Adrenal gland (tissue), 12 donors: ENCODE data around the gene LZTFL1. TPM values are rescaled to one million over a fixed set of nuclear protein-coding genes. Genes with fewer than 3 reads are reported as not detected.

Source experiments
- DNase-seq, 7 donors: peaks; one replicate each; pipeline ENCODE4 v3.0.0-alpha.2; 2019 to 2020
- H3K27ac ChIP-seq, 5 donors: fragments of 200-600 bp; sonication (generic) in 4 of 5; 1 replicate in 3 of 5; 2 replicates in 2 of 5; pipeline versions ENCODE4 v1.5.1 to v1.8.0; 2016 to 2020; ENCODE audit warnings: mild to moderate bottlenecking in 1 of 5
- H3K27me3 ChIP-seq: fragments of 200-600 bp; 2 replicates; pipeline ENCODE4 v1.8.0; 2021
- H3K36me3 ChIP-seq, 2 donors: fragments of 200-600 bp; replicated peaks in 1 of 2; 1 replicate in 1 of 2; 2 replicates in 1 of 2; pipeline versions ENCODE4 v1.5.1 to v1.8.0; 2018 to 2022
- H3K4me1 ChIP-seq, 2 donors: fragments of 200-600 bp; replicated peaks in 1 of 2; 1 replicate in 1 of 2; 2 replicates in 1 of 2; pipeline versions ENCODE4 v1.5.1 to v1.8.0; 2018 to 2021
- H3K4me3 ChIP-seq, 4 donors: fragments of 200-600 bp; sonication (generic) in 3 of 4; one replicate each; pipeline ENCODE4 v1.5.1; 2016 to 2018
- H3K9me3 ChIP-seq, 3 donors: fragments of 200-600 bp; sonication (generic) in 1 of 3; replicated peaks in 1 of 3; 1 replicate in 2 of 3; 2 replicates in 1 of 3; pipeline versions ENCODE4 v1.5.1 to v1.8.0; 2016 to 2021
- POLR2A ChIP-seq, 2 donors: fragments of 450-650 bp; IDR thresholded peaks; one replicate each; pipeline ENCODE4 v1.6.1; 2017; ENCODE audit warnings: antibody characterized with exemption in 2 of 2, mild to moderate bottlenecking in 2 of 2, moderate library complexity in 1 of 2
- WGBS, 4 donors: extraction: QIAGEN DNeasy Blood & Tissue Kit in 2 of 4; methylation state at CpG; one replicate each; pipeline versions ENCODE4 v1.1.5 to v1.1.7; 2013 to 2017; 5-methylcytosine and 5-hydroxymethylcytosine counted together
- intact Hi-C, 2 donors: fragments of 100-400 bp; cut with DNase I; formaldehyde crosslinking; loops; one replicate each; pipeline versions ENCODE4 v1.14.1 to v1.15.0; 2022 to 2023
- polyA plus RNA-seq, 3 donors: library from polyadenylated mRNA; stranded (reverse); fragments of 200-250 nt in 2 of 3; fragments of 350-450 nt in 1 of 3; fragmentation: Illumina TruSeq in 1 of 3; extraction: RNeasy Lipid Tissue Mini Kit (QIAGEN cat#74804) in 1 of 3; gene quantifications; one replicate each; pipeline ENCODE4 v1.2.3, GENCODE V29; 2013 to 2014
- total RNA-seq, 9 donors: library from RNA; depleted of rRNA in 4 of 9; stranded (reverse); fragments of >200 nt in 4 of 9; fragments of 120-200 nt in 1 of 9; fragmentation: NEBNext Ultra II Directional in 1 of 9; extraction: Animal tissue kit (Norgen Biotek cat#: 25700) in 1 of 9; gene quantifications; one replicate each; pipeline versions ENCODE4 v1.1.0 to v1.2.4, GENCODE V29; 2013 to 2023
- TF ChIP-seq, protein P1 (sequence below), 6 experiments: fragments of 450-650 bp in 4 of 6; fragments of 200-600 bp in 2 of 6; sonication (generic) in 1 of 6; IDR thresholded peaks; 1 replicate in 5 of 6; 2 replicates in 1 of 6; pipeline versions ENCODE4 v1.5.1 to v1.8.0; 2016 to 2021; ENCODE audit warnings: antibody characterized with exemption in 6 of 6, mild to moderate bottlenecking in 2 of 6, moderate library complexity in 1 of 6
- donor health status: healthy with polysubstance abuse.
- donor health status: Bipolar disorder and iron deficiency.
- donor health status: DM: yes; HTN: yes; CAD: no.
- donor health status: DM: no; HTN: no; CAD: no.
- donor health status: DM: no; HTN: no; CAD: no.
- donor health status: DM: yes; HTN: yes; CAD: no.

Gene LZTFL1
- total and polyA plus RNA-seq, 12 donors = 3.9 to 36.3 (median 19.6) TPM

DNA sequence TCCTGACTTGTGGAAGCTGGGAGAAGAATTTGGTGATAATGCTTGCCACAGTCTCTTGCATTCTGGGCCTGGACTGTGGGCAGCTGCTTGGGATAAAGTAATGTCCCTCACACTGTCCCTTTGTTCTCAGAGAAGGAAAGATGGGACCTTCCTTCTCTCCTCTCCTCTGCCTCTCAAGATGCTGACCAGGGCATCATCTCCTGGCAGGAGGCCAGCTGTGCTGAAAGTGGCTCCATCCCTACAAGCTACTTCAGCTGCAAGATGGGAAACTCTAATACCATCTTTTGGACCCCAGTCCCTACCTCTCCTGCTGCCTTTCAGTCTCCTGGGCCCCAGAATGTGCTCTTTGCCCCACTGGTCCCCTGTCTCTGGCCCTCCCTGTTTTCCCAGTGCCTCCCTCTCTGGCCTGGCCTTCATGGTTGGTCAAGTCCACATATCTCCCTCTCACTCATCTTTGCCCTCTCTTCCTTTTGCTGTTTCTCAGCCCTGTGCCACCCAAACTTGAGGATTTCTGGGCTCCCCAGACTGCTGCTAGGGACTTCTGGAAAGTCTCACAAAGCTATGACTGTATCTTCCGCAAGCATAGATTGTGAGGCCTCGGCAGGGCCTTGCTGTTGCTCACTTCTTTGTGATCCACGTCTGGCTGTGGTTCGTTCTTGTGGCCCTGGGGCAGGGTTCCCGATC, 38.5 kb downstream of the LZTFL1 start:
- no peaks in the 10 kb centered on the region for H3K36me3 ChIP-seq
- DNase-seq = peak in 1 of 7 donors; percentile 4
- H3K4me3 ChIP-seq = no peak overlapping the region
- TF ChIP-seq, protein P1, sequence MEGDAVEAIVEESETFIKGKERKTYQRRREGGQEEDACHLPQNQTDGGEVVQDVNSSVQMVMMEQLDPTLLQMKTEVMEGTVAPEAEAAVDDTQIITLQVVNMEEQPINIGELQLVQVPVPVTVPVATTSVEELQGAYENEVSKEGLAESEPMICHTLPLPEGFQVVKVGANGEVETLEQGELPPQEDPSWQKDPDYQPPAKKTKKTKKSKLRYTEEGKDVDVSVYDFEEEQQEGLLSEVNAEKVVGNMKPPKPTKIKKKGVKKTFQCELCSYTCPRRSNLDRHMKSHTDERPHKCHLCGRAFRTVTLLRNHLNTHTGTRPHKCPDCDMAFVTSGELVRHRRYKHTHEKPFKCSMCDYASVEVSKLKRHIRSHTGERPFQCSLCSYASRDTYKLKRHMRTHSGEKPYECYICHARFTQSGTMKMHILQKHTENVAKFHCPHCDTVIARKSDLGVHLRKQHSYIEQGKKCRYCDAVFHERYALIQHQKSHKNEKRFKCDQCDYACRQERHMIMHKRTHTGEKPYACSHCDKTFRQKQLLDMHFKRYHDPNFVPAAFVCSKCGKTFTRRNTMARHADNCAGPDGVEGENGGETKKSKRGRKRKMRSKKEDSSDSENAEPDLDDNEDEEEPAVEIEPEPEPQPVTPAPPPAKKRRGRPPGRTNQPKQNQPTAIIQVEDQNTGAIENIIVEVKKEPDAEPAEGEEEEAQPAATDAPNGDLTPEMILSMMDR (IDR thresholded peaks at IDR 0.05) = no peak
- TF ChIP-seq POLR2A (IDR thresholded peaks at IDR 0.05) = no peak
- intact Hi-C loops = no loop called here
- no peak overlapping the region for H3K27ac ChIP-seq
- no peaks in the 10 kb centered on the region for H3K4me1 ChIP-seq
- peaks cover 10% of the 10 kb centered on the region for H3K27me3 ChIP-seq
- 91 to 97% (median 94%) methylated on average over 5 of the region's 5 CpGs for WGBS, 4 donors
- H3K9me3 ChIP-seq = no peaks in the 10 kb centered on the region

DNA sequence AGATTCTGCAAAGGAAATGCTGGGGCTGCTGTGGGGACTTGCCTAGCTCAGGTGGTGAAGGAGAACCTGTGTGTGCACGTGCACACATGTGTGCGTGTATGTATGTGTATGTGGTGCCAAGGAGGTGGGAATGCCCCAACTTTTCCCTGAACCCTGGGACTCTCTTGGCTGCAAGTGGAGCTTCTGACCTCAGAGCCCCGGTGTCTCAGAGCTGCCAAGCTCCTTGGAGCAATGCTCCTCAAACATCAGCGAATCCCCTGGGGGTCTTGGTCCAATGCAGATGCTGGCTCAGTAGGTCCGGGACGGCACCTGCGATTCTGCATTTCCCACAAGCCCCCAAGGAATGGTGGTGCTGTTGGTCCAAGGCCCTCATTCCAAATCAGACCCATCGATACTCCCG, 39.8 kb downstream of the LZTFL1 start:
- DNase-seq = no peak
- Histone ChIP-seq H3K4me1 (no peaks in the 10 kb centered on the region), H3K27me3 (peaks cover 17% of the 10 kb centered on the region), H3K9me3 (no peaks in the 10 kb centered on the region), H3K27ac (no peak overlapping the region), H3K36me3 (no peaks in the 10 kb centered on the region), H3K4me3 (no peak overlapping the region)
- intact Hi-C loops = no loop called here
- WGBS, 4 donors = 89 to 97% (median 94%) methylated on average over 8 to 9 of the region's 9 CpGs
- TF ChIP-seq POLR2A (IDR thresholded peaks at IDR 0.05) = no peak

DNA sequence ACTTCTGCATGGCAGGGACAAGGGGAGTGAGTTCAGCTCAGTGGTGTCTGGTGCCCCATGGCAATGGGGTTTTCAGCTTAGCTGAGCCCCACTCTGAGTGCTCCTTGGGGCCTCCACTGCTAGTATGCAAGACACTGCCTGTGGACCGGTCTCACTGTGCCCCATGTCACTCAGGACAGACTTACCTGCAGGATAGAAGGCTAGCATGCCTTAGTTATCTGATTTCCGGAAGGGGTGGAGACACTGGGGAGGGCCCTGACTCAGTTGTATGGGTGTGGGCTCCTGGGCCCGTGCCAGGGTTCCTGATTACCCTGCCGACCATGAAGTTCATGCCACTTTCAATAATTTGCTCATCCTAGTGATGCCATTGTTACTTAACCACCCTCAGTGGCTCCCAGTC, 41.3 kb downstream of the LZTFL1 start:
- Histone ChIP-seq H3K9me3 (no peaks in the 10 kb centered on the region), H3K36me3 (no peaks in the 10 kb centered on the region), H3K4me1 (peaks cover 10 to 12% of the 10 kb centered on the region in 2 donors), H3K4me3 (no peak overlapping the region), H3K27me3 (peaks cover 33% of the 10 kb centered on the region), H3K27ac (no peak overlapping the region)
- TF ChIP-seq, protein P1 (IDR thresholded peaks at IDR 0.05) = no peak
- no peak for TF ChIP-seq POLR2A (IDR thresholded peaks at IDR 0.05)
- WGBS, 4 donors = 69 to 76% (median 73%) methylated on average over 2 to 4 of the region's 4 CpGs
- no peak for DNase-seq
- intact Hi-C loops = no loop called here

DNA sequence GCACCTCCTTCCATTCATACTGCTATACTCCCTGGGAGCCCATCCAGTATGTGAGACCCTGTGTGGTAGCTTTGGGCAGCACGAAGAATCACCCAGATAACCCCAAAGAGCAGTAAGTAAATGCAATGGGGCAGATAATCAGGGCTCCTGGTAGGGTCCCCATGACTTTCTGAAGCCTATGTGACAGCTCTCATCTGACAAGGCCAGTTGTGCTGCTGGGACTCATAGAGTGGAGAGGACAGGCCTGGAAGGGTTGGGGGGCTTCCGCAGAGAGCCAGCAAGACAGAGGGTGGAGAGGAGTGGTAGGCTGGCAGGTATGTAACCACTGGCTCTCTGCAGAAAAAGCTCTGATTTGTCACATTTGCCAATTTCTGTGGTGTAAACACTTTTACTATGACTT, 42.3 kb downstream of the LZTFL1 start:
- H3K4me3 ChIP-seq = no peak overlapping the region
- H3K36me3 ChIP-seq = no peaks in the 10 kb centered on the region
- no peak overlapping the region for H3K27ac ChIP-seq
- peaks cover 10 to 14% of the 10 kb centered on the region in 2 donors for H3K4me1 ChIP-seq
- TF ChIP-seq, protein P1 (IDR thresholded peaks at IDR 0.05) = no peak
- no peak for TF ChIP-seq POLR2A (IDR thresholded peaks at IDR 0.05)
- no peaks in the 10 kb centered on the region for H3K9me3 ChIP-seq
- DNase-seq = no peak
- H3K27me3 ChIP-seq = peaks cover 42% of the 10 kb centered on the region
- 90 to 100% (median 93%) methylated on average over 1 to 2 of the region's 2 CpGs for WGBS, 4 donors
- intact Hi-C loops = no loop called here

DNA sequence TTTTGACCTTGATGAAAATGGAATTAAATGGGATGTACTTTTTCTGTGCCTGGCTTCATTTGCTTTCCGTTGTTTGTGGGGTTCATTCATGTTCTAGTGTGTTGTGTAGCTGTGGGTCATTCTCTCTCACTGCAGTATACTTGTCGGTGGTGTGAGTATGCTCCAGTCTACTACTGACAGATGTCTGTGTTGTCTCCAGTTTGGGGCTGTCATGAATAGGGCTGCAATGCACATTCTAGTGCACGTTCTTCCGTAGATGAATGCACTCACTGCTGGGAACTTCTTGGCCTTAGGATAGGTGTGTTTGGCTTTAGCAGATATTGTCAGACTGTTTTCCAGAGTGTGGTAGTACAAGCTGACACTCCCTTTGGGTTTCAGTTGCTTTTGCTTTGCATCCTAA, 43.9 kb downstream of the LZTFL1 start:
- Histone ChIP-seq H3K27ac (no peak overlapping the region), H3K36me3 (no peaks in the 10 kb centered on the region), H3K9me3 (no peaks in the 10 kb centered on the region), H3K27me3 (peaks cover 48% of the 10 kb centered on the region), H3K4me1 (peaks cover 10 to 14% of the 10 kb centered on the region in 2 donors), H3K4me3 (no peak overlapping the region)
- no peak for DNase-seq
- 46 to 67% (median 63%) methylated on average over 4 of the region's 4 CpGs for WGBS, 4 donors
- TF ChIP-seq, protein P1 (IDR thresholded peaks at IDR 0.05) = no peak
- no peak for TF ChIP-seq POLR2A (IDR thresholded peaks at IDR 0.05)
- intact Hi-C loops = no loop called here
